ENCODE results near the gene OPCML. TPM values are rescaled to one million over a fixed set of nuclear protein-coding genes. Genes with fewer than 3 reads are reported as not detected.

OPCML gene
- total RNA-seq, 1 experiment from 2014 or later, result 0.94 TPM

DNA sequence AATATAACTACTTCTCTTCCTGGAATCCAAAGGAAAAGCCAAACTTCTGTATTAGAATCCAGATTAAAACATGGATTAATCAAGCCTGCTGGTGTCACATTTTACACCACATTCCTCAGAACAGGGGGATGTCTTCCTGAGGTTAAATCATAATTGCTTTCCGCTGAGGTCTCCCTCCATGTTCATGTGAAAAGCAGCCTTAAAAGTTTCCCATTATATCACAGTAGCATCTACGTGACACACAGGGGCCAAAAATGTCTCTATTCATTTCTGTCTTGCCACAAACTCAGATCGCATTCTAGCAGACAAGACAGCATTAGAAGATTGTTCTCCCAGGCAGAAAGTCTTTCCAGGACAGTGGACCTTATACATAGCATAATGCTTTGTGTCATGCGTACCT, 788.7 kb downstream of the OPCML start:
- no peak overlapping the region for H3K27ac Mint-ChIP-seq
- no peaks in the 10 kb centered on the region for H3K23me2 ChIP-seq (ENCODE audit: insufficient read length, low read depth, low read length, poor library complexity, severe bottlenecking)
- H3K4me1 Mint-ChIP-seq, result no peaks in the 10 kb centered on the region
- H3K27me3 ChIP-seq (ENCODE audit: insufficient read depth, low read length), result no peaks in the 10 kb centered on the region
- H3K4ac ChIP-seq (ENCODE audit: low read depth, low read length), result no peak overlapping the region
- no peak for DNase-seq
- no peak overlapping the region for H2BK12ac ChIP-seq (ENCODE audit: insufficient read length, low read depth, low read length)
- H4K91ac ChIP-seq (ENCODE audit: insufficient read length, low read depth, low read length), result no peak overlapping the region
- no peak overlapping the region for H3K9ac ChIP-seq (ENCODE audit: extremely low read depth, insufficient read length, low read length)
- H3K79me2 ChIP-seq (ENCODE audit: insufficient read depth, low read length), result no peaks in the 10 kb centered on the region
- H4K20me1 ChIP-seq (ENCODE audit: control insufficient read depth, insufficient read depth, insufficient read length), result no peaks in the 10 kb centered on the region
- no peak overlapping the region for H3K27ac ChIP-seq (ENCODE audit: insufficient read length, low read depth, low read length)
- H3K79me1 ChIP-seq (ENCODE audit: insufficient read depth, low read depth, low read length, poor library complexity, severe bottlenecking), result no peaks in the 10 kb centered on the region
- H4K8ac ChIP-seq (replicated peaks; ENCODE audit: insufficient read length, low read depth, low read length), result no peak overlapping the region
- no peak overlapping the region for H2AFZ ChIP-seq (ENCODE audit: low read length)
- H2BK120ac ChIP-seq (ENCODE audit: low read depth, low read length, poor library complexity, severe bottlenecking), result no peak overlapping the region
- no peak overlapping the region for H3K23ac ChIP-seq (ENCODE audit: insufficient read length, low read depth, low read length)
- no peak overlapping the region for H3T11ph ChIP-seq (ENCODE audit: low read length)
- H3K9me3 ChIP-seq (ENCODE audit: control insufficient read depth, low read depth, low read length), result no peaks in the 10 kb centered on the region
- H3K4me3 Mint-ChIP-seq, result no peak overlapping the region
- no peak overlapping the region for H2BK15ac ChIP-seq (ENCODE audit: low read depth, low read length)
- no peak overlapping the region for H3K14ac ChIP-seq (ENCODE audit: insufficient read depth, low read length)
- H2BK20ac ChIP-seq (ENCODE audit: low read depth, low read length, poor library complexity, severe bottlenecking), result no peak overlapping the region
- no peak overlapping the region for H3K56ac ChIP-seq (ENCODE audit: insufficient read length, low read depth, low read length)
- H3K9me3 Mint-ChIP-seq, result peaks cover 0 to 3% of the 10 kb centered on the region in 2 experiments; a peak in 2 of 5 replicates
- no peaks in the 10 kb centered on the region for H3K4me1 ChIP-seq (ENCODE audit: insufficient read depth, low read length)
- TF ChIP-seq, protein P1, sequence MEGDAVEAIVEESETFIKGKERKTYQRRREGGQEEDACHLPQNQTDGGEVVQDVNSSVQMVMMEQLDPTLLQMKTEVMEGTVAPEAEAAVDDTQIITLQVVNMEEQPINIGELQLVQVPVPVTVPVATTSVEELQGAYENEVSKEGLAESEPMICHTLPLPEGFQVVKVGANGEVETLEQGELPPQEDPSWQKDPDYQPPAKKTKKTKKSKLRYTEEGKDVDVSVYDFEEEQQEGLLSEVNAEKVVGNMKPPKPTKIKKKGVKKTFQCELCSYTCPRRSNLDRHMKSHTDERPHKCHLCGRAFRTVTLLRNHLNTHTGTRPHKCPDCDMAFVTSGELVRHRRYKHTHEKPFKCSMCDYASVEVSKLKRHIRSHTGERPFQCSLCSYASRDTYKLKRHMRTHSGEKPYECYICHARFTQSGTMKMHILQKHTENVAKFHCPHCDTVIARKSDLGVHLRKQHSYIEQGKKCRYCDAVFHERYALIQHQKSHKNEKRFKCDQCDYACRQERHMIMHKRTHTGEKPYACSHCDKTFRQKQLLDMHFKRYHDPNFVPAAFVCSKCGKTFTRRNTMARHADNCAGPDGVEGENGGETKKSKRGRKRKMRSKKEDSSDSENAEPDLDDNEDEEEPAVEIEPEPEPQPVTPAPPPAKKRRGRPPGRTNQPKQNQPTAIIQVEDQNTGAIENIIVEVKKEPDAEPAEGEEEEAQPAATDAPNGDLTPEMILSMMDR (conservative IDR thresholded peaks at IDR 0.05), result no peak
- H3K36me3 Mint-ChIP-seq (ENCODE audit: insufficient read depth in 1 of 3, low read depth in 3 of 3), result no peaks in the 10 kb centered on the region
- no CpG with 5 or more reads among the region's 4 CpGs for WGBS (ENCODE audit: extremely low coverage, insufficient read length, low lambda C conversion rate)
- H2AK5ac ChIP-seq (ENCODE audit: insufficient read length, low read length), result no peak overlapping the region
- H3K18ac ChIP-seq (ENCODE audit: insufficient read length, low read depth, low read length), result no peak overlapping the region
- no peak overlapping the region for H3K4me2 ChIP-seq (ENCODE audit: insufficient read depth, insufficient read length, low read length)
- no peak overlapping the region for H4K5ac ChIP-seq (ENCODE audit: insufficient read length, low read depth, low read length)
- H2BK5ac ChIP-seq (ENCODE audit: insufficient read length, low read length), result no peak overlapping the region
- H3K27me3 Mint-ChIP-seq (ENCODE audit: low read depth), result peaks cover 2% of the 10 kb centered on the region; the same call in 1 of the 2 replicates

Data from H9 (cell line).